Body of pancreas (tissue), 4 donors: ENCODE data around the gene CXCL5. TPM values are rescaled to one million over a fixed set of nuclear protein-coding genes. Genes with fewer than 3 reads are reported as not detected.

Experiments
- ATAC-seq: fragments of 150-250 bp; one replicate; pipeline ENCODE4 v1.9.1; 2016
- DNase-seq, 4 donors: peaks; one replicate each; pipeline ENCODE4 v3.0.0-alpha.2; 2019
- H3K27ac ChIP-seq, 4 donors: fragments of 200-600 bp; sonication (generic); 1 replicate in 3 of 4; 2 replicates in 1 of 4; pipeline versions ENCODE4 v1.5.1 to v1.6.1; 2016 to 2019; ENCODE audit warnings: mild to moderate bottlenecking in 1 of 4, mixed read lengths in 1 of 4, moderate library complexity in 1 of 4
- H3K27me3 ChIP-seq, 2 donors: fragments of 200-600 bp; sonication (generic); one replicate each; pipeline ENCODE4 v1.6.0; 2016; ENCODE audit warnings: mild to moderate bottlenecking in 1 of 2
- H3K36me3 ChIP-seq, 2 donors: fragments of 200-600 bp; sonication (generic); replicated peaks in 1 of 2; 2 replicates each; pipeline ENCODE4 v1.5.1; 2016; ENCODE audit warnings: low read depth in 2 of 2; ENCODE audit not compliant: insufficient read depth in 1 of 2
- H3K4me1 ChIP-seq: fragments of 200-600 bp; sonication (generic); one replicate; pipeline ENCODE4 v1.6.0; 2016
- H3K4me3 ChIP-seq, 2 donors: fragments of 200-600 bp; sonication (generic); 1 replicate in 1 of 2; 2 replicates in 1 of 2; pipeline ENCODE4 v1.5.1; 2016 to 2019
- H3K9me3 ChIP-seq, 3 donors: fragments of 200-600 bp; sonication (generic); 1 replicate in 2 of 3; 2 replicates in 1 of 3; pipeline ENCODE4 v1.5.1; 2016
- CTCF ChIP-seq, 7 experiments: fragments of 450-650 bp in 4 of 7; fragments of 200-600 bp in 3 of 7; sonication (generic) in 3 of 7; IDR thresholded peaks; one replicate each; pipeline ENCODE4 v1.5.1; 2016 to 2019; ENCODE audit warnings: antibody characterized with exemption in 7 of 7
- POLR2A ChIP-seq, 3 donors: fragments of 450-650 bp; IDR thresholded peaks; one replicate each; pipeline ENCODE4 v1.6.1; 2016; ENCODE audit warnings: antibody characterized with exemption in 3 of 3, mild to moderate bottlenecking in 2 of 3
- WGBS, 2 donors: methylation state at CpG; one replicate each; pipeline ENCODE4 v1.1.5; 2017; 5-methylcytosine and 5-hydroxymethylcytosine counted together
- intact Hi-C: fragments of 100-400 bp; cut with DNase I; formaldehyde crosslinking; loops from one replicate; pipeline ENCODE4 v1.15.1; 2023
- total RNA-seq, 2 donors: library from RNA; depleted of rRNA; stranded (reverse); fragments of >200 nt; gene quantifications; one replicate each; pipeline ENCODE4 v1.1.0, GENCODE V29; 2016

Gene CXCL5
- total RNA-seq, 2 donors from 2014 or later, result not detected

- H3K36me3 ChIP-seq, result no peaks in the 10 kb centered on the region
- TF ChIP-seq POLR2A (IDR thresholded peaks at IDR 0.05) (no peak), CTCF (IDR thresholded peaks at IDR 0.05) (no peak)
- no peaks in the 10 kb centered on the region for H3K27me3 ChIP-seq
- DNase-seq (no peak), ATAC-seq (no peak)
- H3K9me3 ChIP-seq, result no peaks in the 10 kb centered on the region
- no peak overlapping the region for H3K27ac ChIP-seq
- H3K4me3 ChIP-seq, result no peak overlapping the region
- H3K4me1 ChIP-seq, result no peaks in the 10 kb centered on the region
- intact Hi-C loops, result no loop called here
These were observed 33.6 kb upstream of the CXCL5 start for GRCh38 chr4:74032064-74032463.

- no peaks in the 10 kb centered on the region for H3K36me3 ChIP-seq
- TF ChIP-seq CTCF (IDR thresholded peaks at IDR 0.05), result no peak
- TF ChIP-seq POLR2A (IDR thresholded peaks at IDR 0.05), result no peak
- no peaks in the 10 kb centered on the region for H3K27me3 ChIP-seq
- DNase-seq, result no peak
- no peaks in the 10 kb centered on the region for H3K9me3 ChIP-seq
- H3K4me1 ChIP-seq, result no peaks in the 10 kb centered on the region
- no peak for ATAC-seq
- no peak overlapping the region for H3K27ac ChIP-seq
- H3K4me3 ChIP-seq, result no peak overlapping the region
- intact Hi-C loops, result no loop called here
These were observed 33.1 kb upstream of the CXCL5 start for GRCh38 chr4:74031576-74031975.

- no peak for TF ChIP-seq CTCF (IDR thresholded peaks at IDR 0.05)
- TF ChIP-seq POLR2A (IDR thresholded peaks at IDR 0.05), result no peak
- ATAC-seq (no peak), DNase-seq (no peak)
- Histone ChIP-seq H3K4me1 (no peaks in the 10 kb centered on the region), H3K27me3 (no peaks in the 10 kb centered on the region), H3K27ac (no peak overlapping the region), H3K36me3 (no peaks in the 10 kb centered on the region), H3K9me3 (no peaks in the 10 kb centered on the region), H3K4me3 (no peak overlapping the region)
- intact Hi-C loops, result no loop called here
These were observed 31.8 kb upstream of the CXCL5 start for GRCh38 chr4:74030285-74030684.

GRCh38 chr4:74028504-74028903, 30.0 kb upstream of the CXCL5 start:
- no peaks in the 10 kb centered on the region for H3K4me1 ChIP-seq
- no peaks in the 10 kb centered on the region for H3K9me3 ChIP-seq
- H3K27ac ChIP-seq, result no peak overlapping the region
- H3K27me3 ChIP-seq, result no peaks in the 10 kb centered on the region
- no peak overlapping the region for H3K4me3 ChIP-seq
- DNase-seq (no peak), ATAC-seq (no peak)
- TF ChIP-seq POLR2A (IDR thresholded peaks at IDR 0.05) (no peak), CTCF (IDR thresholded peaks at IDR 0.05) (no peak)
- H3K36me3 ChIP-seq, result no peaks in the 10 kb centered on the region
- intact Hi-C loops, result no loop called here
- 43 to 90% methylated on average over 1 of the region's 1 CpG for WGBS, 2 donors

GRCh38 chr4:74023709-74024108, 25.2 kb upstream of the CXCL5 start:
- no peak overlapping the region for H3K27ac ChIP-seq
- TF ChIP-seq CTCF (IDR thresholded peaks at IDR 0.05) (no peak), POLR2A (IDR thresholded peaks at IDR 0.05) (no peak)
- no peaks in the 10 kb centered on the region for H3K4me1 ChIP-seq
- H3K4me3 ChIP-seq, result no peak overlapping the region
- no peaks in the 10 kb centered on the region for H3K36me3 ChIP-seq
- H3K27me3 ChIP-seq, result no peaks in the 10 kb centered on the region
- ATAC-seq (no peak), DNase-seq (no peak)
- H3K9me3 ChIP-seq, result no peaks in the 10 kb centered on the region
- WGBS, 2 donors, result 71 to 74% methylated on average over 2 of the region's 2 CpGs
- intact Hi-C loops, result no loop called here
